GM12864 (cell line): Measurements from ENCODE around the gene LAGE3.

Experiments
- DNase-seq: peaks from one replicate; pipeline ENCODE4 v3.0.0-alpha.2; 2011; ENCODE audit warnings: low read depth
- H3K4me3 ChIP-seq: 2 replicates; pipeline ENCODE4 v1.5.1; 2011; ENCODE audit warnings: mild to moderate bottlenecking, low read depth, low read length, control low read depth
- CTCF ChIP-seq: IDR thresholded peaks from 2 replicates; pipeline ENCODE4 v1.5.1; 2011; ENCODE audit warnings: low read depth, mild to moderate bottlenecking, moderate library complexity, low read length, control low read depth, inconsistent platforms; ENCODE audit errors: missing control alignments

LAGE3 gene

GRCh38 chrX:154478728-154479622, at the start of gene LAGE3:
Gene LAGE3 (minus strand): TSS chrX:154479281. CDS start chrX:154478915, 366 bp downstream.
- no peak for TF ChIP-seq CTCF
- H3K4me3 ChIP-seq, result peak within 1 kb of the TSS; percentile 63
- peak; percentile 66 for DNase-seq

- DNase-seq, result no peak
- H3K4me3 ChIP-seq, result no peak overlapping the region
- TF ChIP-seq CTCF, result peak; percentile 53
These were observed 48.0 kb upstream of the LAGE3 start for GRCh38 chrX:154526901-154527675.

- DNase-seq, result no peak
- H3K4me3 ChIP-seq, result no peak overlapping the region
- no peak for TF ChIP-seq CTCF
These were observed 46.8 kb upstream of the LAGE3 start for GRCh38 chrX:154525606-154526490.

DNA sequence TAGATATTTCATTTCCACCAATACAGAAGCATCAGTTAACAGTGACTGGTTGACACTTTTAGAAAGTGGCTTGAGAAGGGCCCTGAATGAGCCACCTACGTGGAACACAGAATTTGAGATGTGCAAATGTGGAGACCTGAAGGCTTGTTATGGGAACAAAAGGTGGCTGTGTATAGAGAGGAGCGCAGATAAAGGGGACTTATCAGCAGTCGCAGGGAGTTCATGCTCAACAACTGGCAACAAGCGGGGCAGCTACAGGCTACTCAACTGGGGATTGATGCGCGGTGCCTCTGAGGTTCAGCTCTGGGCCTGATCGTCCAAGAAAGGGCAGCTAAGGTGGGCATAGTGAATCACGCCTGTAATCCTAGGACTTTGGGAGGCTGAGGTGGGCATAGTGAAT, 40.3 kb upstream of the LAGE3 start:
- no peak overlapping the region for H3K4me3 ChIP-seq
- DNase-seq, result no peak
- no peak for TF ChIP-seq CTCF

DNA sequence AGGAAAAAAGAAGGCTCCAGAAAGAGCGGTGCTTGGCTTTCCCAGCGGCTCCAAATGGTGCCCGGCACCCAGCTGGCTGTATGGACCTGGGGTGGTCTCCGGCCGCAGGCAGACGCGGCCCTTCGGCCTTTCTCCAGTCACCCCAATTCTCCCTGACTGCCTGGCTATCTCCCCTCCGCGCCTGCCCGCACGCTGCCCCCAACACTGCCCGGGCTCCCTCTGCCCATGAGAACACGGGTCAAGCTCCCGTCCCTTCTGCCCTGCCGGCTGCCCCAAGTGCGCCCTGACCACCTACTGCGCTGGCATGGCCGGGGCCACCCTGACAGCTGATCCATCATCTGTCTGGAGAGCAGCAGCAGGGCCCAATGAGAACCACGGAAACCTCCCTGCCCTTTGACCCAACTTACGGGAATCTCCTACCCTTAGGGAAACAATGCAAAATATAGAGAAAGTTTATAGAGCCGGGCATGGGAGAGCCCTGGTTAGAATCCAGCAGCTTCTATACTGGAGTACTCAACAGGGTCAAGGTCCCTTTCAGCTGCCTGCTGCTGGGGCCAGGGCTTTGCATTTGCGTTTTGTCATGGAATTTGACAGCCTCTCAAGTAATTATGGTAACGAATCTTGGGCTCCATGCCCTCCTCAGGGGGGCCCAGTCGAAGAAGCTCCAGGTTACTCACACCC, 38.2 kb upstream of the LAGE3 start:
- H3K4me3 ChIP-seq, result no peak overlapping the region; the same call in 1 of the 2 replicates
- DNase-seq, result no peak
- TF ChIP-seq CTCF, result no peak

DNA sequence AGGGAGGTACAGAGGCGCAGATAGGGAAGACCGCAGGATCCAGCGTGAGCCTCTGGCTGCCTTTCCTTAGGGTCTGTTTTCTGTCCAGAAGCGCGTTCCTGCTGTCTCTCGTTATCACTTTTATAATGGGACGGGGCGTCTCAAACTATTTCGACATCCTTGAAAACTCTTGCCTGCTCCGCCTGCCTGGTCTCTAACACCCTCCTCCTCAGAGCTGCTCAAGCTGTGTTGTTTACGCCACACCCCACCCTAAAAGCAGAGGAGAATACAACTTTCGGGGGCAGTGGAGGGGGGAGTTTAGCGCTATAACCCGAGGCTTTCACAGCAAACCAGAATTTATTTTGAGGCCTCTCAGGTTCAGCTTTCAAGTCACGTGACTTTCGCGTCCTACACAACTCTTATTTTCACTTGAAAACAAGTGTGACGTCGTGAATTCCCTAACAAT, 37.6 kb upstream of the LAGE3 start:
- no peak for TF ChIP-seq CTCF
- DNase-seq, result no peak
- H3K4me3 ChIP-seq, result peak overlapping the region; percentile 52
